AG20443 (cell line): ENCODE results near the gene ZNF581.

ENCODE experiments used
- DNase-seq: peaks from one replicate; pipeline ENCODE4 v3.0.0; 2012; ENCODE audit warnings: low spot score, mixed read lengths

Gene ZNF581

GRCh38 chr19:55626350-55626749 is 17.1 kb upstream of the ZNF581 start:
- DNase-seq, result no peak

DNA sequence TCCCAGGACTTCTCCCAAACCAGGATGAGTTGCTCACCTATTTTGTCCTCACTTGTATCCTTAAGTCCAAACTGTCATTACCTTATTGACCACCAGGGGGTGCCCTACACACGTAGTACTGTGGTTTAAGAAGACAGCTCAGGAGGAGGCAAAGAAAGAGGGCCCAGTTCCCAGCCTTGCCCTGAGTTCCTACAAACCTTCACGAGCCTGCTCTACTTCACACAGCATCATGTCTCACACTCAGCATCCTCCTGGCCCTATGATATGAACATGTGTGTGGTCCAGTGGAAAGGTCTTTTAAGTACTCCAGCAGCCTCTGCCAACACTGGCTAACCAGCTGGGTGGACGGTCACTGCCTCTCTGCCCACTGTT is 11.0 kb upstream of the ZNF581 start:
- peak; percentile 69 for DNase-seq

DNA sequence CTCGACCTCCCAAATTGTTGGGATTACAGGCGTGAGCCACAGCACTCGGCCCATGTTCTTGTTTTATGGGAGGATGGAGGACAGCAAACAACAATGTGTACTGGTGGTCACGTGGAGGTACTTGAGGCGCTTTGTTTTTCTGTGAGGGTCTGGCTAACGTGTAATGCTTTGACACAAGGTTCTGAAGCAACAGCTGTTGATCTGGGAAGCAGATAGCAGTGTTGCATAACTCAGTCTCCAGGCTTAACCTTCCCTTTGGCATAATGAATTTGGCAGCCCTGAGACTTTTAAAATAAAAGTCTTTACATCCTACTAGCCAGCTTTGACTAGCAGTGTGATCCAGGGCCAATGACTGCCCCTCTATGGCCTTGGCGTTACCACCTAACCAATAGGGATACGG is 9.6 kb upstream of the ZNF581 start:
- DNase-seq, result no peak

DNA sequence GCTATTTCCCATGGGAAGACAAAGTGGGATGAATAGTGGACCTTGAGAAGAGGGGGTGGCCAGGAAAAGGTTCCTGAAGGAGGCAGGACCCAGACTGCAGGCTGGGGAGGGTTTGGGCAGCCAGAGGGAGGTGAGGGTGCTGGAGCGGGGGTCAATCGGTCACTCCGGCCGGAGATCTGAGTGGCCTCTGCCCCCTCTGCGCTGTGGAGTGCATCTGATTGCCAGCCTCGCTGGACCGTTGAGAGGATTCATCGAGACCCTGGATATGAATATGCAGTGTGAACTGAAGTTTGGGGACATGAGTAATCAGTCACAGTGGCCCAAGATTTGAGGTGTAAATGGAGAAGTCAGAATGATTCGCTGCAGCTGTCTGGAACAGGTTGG is 8.1 kb upstream of the ZNF581 start:
- DNase-seq, result no peak

DNA sequence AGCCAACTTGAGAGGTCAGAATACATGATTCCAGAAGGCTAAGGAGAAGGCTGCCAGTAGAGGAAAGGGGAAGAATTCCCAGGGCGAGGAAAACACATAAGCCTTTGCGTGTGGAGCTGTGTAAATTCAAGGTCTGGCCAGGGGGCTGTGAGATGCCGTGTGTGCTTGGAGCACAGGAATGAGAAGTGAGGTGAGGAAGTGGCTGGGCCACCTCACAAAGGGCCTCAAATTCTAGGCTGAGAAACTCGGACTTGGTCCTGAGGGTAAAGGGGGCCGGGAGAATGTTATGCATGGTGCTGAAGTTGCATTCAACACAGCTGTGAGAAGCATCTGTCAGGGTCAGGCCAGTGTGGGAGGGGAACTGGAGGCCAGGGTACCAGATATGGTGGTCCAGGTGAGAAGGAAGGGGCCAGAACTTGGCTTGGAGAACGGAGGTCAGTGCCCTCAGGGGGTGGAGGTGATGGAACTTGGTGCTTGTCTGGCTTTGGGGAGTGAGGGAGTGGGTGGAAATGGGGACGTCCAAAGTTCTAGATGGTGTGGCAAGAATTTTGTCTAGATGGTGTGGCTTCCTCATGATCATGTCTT is 7.5 kb upstream of the ZNF581 start:
- no peak for DNase-seq

DNA sequence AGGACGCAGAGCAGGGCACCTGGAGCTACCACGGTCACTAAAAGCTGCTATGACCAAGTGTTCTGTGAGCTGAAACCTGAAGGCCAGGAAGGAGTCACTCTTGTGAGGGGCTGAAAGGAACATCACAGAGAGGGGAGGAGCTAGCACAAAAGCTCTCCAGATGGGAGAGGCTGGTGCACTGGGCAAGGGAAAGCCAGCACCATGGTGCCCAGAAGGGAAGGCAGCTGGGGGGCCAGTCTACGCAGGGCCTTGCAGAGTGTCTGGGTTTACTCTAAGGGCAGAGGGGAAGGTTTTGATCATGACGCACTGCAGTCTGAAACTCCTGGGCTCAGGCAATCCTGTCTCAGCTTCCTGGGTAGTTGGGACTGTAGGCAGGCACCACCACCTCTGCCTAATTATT is 6.7 kb upstream of the ZNF581 start:
- no peak for DNase-seq

DNA sequence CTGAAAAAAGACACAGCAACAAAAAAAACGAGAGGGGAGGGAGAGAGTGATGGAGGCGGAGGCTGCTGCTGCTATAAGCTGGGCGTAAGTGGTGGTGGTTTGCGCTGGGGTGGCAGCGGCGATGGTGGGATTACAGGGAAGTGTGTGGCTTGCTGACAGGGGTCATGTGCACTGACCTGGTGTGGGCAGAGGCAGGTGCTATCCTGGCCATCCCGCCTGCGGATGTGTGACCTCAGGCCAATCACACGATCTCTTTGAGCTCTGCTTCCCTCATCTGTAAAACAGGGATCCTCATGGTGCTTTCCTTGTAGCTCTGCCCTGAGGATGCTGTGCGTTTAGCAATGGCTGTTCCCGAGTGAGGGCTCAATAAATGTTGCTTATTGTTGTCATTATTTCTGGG is 5.9 kb upstream of the ZNF581 start:
- DNase-seq, result no peak

- DNase-seq, result no peak
These were observed 4.5 kb upstream of the ZNF581 start for GRCh38 chr19:55638864-55639359.

- DNase-seq, result peak; percentile 81
These were observed 3.3 kb upstream of the ZNF581 start for GRCh38 chr19:55640043-55640576.

DNA sequence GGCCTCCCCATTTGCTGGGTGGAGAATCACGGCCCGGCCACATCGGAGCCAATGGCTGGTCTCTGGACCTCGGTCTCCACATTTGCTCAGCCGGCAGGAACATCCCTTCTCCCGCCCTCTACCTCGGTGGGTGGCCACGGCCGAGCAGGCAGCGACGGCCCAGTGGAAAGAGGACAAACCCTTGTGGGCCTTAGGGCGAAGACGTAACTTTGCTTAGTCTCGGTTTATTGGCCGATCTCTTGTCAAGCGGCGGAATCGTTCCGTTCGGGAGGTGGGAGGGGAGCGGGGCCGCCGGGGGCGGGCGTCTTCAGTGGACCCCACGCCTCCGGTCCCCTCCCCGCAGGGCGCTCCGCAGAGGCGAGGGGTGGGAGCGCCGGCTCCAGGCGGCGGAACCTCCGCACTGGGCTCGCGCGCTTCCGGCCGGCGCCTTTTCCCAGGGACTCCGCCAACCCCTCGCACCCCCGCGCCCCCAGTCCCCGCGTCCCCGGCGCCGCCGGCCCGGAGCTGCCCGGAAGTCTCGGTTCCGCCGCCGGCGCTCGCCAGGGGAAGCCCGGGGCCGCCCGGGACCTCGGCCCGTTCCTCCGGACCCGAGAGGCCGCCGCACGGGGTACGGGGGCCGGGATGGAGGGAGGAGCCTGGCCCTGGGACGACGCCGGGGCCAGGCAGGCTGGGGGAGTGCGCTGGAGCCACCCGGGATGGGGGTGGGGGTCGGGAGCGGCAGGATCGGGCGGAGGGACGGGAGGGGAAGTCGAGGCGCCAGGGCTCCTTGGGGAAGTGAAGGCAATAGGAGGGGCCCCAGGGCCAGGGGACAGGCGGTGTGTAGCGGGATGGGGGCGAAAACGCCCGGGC is 2.6 kb upstream of the ZNF581 start, which contains the start of gene ZNF580:
Gene ZNF580, plus strand, starts transcription at position 426 of the 849 bp plus-strand sequence. CDS start 1,507 bp downstream, outside the sequence.
- DNase-seq, result peak; percentile 82

DNA sequence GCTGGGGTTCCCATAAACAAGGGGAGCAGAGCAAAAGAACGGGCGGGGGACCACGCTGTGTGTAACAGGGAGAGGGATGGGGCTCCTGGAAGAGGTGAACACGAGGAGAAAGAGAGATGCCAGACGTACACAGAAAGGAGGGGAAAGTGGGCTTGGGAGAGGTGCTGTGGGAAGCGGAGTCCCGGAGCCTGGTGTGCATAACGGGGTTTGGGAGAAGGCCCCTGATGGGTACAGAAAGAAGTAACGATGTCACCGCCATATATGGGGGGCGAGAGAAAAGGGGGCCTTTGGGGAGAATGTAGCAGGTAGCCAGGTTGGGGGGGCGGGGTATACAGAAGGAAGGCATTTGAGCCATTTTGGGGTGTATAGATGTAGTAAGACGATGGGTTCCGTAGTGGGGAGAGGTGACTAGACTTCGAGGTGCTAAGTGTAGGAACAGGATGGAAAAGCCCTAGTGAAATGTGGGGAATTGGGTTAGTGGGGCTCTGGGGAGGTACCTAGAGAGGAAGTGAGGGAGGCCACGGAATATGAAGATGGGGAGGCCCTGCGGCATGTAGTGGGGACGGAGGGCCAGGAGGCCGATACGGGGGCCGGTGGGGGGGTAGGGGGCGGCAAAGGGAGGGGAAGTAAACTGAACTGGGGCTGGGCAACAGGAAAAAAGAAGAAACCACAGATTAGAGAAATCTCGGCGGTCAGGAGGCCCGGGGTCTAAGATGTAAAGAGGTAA is 1.9 kb upstream of the ZNF581 start:
- no peak for DNase-seq

DNA sequence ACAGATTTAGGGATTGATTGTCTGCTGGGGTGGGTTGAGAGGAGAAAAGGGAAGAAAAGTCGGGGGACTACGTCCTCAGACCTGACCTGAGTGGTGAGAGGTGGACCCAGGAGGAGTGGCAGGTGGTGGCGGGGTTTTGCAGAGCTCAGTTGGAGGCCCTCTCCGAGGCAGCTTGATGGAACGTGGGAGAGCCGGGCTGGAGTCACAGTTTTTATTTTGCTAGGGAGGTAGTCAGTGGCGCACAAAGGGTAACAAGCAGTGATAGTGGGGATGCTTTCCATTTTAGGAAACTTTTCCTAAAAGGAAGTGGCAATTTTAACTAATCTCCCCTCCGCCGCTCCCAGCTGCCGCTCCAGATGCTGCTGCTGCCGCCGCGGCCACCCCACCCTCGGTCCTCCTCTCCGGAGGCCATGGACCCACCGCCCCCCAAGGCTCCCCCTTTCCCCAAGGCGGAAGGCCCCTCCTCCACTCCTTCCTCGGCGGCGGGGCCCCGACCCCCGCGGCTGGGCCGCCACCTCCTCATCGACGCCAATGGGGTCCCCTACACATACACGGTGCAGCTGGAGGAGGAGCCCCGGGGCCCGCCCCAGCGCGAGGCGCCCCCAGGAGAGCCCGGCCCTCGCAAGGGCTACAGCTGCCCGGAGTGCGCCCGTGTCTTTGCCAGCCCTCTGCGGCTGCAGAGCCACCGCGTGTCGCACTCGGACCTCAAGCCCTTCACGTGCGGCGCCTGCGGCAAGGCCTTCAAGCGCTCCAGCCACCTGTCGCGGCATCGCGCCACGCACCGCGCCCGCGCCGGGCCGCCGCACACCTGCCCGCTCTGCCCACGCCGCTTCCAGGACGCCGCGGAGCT is 1.1 kb upstream of the ZNF581 start:
- no peak for DNase-seq

- no peak for DNase-seq
These were observed 383 bp downstream of the ZNF581 start for GRCh38 chr19:55643887-55644176.

DNA sequence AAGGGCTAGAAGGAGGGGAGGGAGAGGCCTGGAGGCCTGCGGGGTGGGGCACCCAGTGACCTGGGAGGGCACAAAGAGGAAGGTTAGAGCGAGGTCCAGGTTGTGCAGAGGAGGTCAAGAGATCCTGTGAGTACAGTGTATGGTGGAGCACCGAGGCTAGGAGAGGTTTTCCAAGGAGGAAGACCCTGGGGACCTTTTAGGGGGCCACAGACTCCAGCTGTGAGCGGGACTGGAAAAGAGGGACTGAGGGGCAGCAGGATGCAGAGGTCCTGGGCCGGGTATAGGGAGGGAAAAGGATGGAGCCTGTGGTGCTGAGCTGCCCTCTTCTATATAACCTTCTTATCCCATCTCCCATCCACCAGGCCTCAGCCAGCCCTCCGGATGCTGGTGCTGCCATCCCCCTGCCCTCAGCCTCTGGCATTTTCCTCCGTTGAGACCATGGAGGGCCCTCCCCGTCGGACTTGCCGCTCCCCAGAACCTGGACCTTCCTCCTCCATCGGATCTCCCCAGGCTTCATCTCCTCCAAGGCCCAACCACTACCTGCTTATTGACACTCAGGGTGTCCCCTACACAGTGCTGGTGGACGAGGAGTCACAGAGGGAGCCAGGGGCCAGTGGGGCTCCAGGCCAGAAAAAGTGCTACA is 863 bp downstream of the ZNF581 start:
- DNase-seq, result no peak

DNA sequence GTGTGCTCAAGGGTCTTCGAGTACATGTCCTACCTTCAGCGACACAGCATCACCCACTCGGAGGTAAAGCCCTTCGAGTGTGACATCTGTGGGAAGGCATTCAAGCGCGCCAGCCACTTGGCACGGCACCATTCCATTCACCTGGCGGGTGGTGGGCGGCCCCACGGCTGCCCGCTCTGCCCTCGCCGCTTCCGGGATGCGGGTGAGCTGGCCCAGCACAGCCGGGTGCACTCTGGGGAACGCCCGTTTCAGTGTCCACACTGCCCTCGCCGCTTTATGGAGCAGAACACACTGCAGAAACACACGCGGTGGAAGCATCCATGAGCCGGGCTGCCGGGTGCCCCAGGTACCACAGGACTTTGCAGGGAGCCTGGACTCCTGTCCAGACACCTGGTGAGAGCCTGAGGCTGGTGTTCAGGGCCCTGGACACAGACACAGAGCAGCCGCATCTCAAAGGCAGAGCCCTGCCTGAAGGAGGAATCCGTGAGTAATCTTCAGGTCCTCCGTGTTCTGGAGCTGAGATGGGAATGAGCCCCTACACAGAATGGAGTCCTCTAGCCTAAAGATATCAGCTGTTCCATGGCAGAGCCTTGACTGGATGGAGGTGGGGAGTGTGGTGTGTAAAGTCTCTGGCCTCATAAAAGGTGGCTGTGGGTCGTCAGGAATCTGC is 1.5 kb downstream of the ZNF581 start:
- no peak for DNase-seq

DNA sequence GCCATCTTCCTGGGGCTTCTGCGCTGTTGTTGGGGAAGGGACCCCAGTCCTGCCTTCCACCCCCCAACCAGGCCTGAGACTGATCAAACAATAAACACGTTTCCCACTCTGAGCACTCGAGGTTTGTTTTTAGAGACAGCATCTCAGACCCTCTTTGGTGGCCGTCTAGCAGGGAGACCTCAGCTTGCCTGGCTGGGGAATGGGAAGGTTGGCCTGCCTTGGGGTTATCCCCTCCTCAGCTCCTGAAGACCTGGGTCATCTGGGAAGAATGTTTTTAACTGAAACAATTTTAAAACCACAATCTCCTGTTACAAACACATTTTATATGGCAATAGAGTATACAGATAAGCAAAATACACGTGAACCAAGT is 2.0 kb downstream of the ZNF581 start:
- DNase-seq, result no peak

- DNase-seq, result no peak
These were observed 3.7 kb downstream of the ZNF581 start for GRCh38 chr19:55646889-55647731.

GRCh38 chr19:55647732-55648584 is 4.5 kb downstream of the ZNF581 start, which contains the start of gene CCDC106:
Gene CCDC106, plus strand, starts transcription at chr19:55648212. Its CDS starts 835 bp downstream, at chr19:55649047.
- peak; percentile 79 for DNase-seq
